Measurements from ENCODE around the gene SCRT2. TPM values are rescaled to one million over a fixed set of nuclear protein-coding genes. Genes with fewer than 3 reads are reported as not detected.
"Not testable (repeated sequence)": the region's sequence is repeated elsewhere in the genome, so short reads cannot be mapped to it uniquely, and the experiment has no call there.

Gene SCRT2
- total and polyA plus RNA-seq, 4 donors = not detected

GRCh38 chr20:642013-642397 is 33.6 kb downstream of the SCRT2 start:
- not testable (repeated sequence) for H3K9me3 ChIP-seq (ENCODE audit: control insufficient read depth in 4 of 4, low read length in 3 of 4); DNase-seq (ENCODE audit: low spot score); H3K27me3 ChIP-seq (ENCODE audit: control insufficient read depth in 4 of 4, insufficient read depth in 4 of 4, low read length in 3 of 4); H3K36me3 ChIP-seq (ENCODE audit: control insufficient read depth in 4 of 4, insufficient read depth in 3 of 4, low read depth in 1 of 4, low read length in 3 of 4); H3K27ac ChIP-seq (ENCODE audit: low read depth in 1 of 2, low read length in 2 of 2); H3K9ac ChIP-seq (ENCODE audit: low read depth in 1 of 2, low read length in 2 of 2); H3K4me3 ChIP-seq (ENCODE audit: low read depth in 1 of 3, low read length in 3 of 3)
- peaks cover 3 to 15% (median 9%) of the 10 kb centered on the region in 4 donors for H3K4me1 ChIP-seq (ENCODE audit: control insufficient read depth in 4 of 4, insufficient read depth in 4 of 4, low read length in 3 of 4)
- 30% methylated on average over 6 of the region's 13 CpGs for WGBS

GRCh38 chr20:641516-641875 is 34.1 kb downstream of the SCRT2 start:
- no peak overlapping the region for H3K4me3 ChIP-seq (ENCODE audit: low read depth in 1 of 3, low read length in 3 of 3)
- H3K27ac ChIP-seq (ENCODE audit: low read depth in 1 of 2, low read length in 2 of 2) = no peak overlapping the region
- DNase-seq (ENCODE audit: low spot score) = no peak
- TF ChIP-seq ZBTB33 (IDR thresholded peaks at IDR 0.05) (no peak), RXRA (IDR thresholded peaks at IDR 0.05) (no peak), MAX (IDR thresholded peaks at IDR 0.05) (no peak), NR2F2 (IDR thresholded peaks at IDR 0.05) (no peak), JUND (IDR thresholded peaks at IDR 0.05) (no peak), CTCF (IDR thresholded peaks at IDR 0.05; ENCODE audit: low read depth, low read length, missing input control) (no peak), YY1 (IDR thresholded peaks at IDR 0.05) (no peak), EGR1 (IDR thresholded peaks at IDR 0.05; ENCODE audit: low read depth in 2 of 2) (no peak), FOXA2 (IDR thresholded peaks at IDR 0.05) (no peak), HNF4A (conservative IDR thresholded peaks at IDR 0.05) (no peak), HNF4G (IDR thresholded peaks at IDR 0.05) (no peak), ATF3 (IDR thresholded peaks at IDR 0.05) (no peak), TAF1 (conservative IDR thresholded peaks at IDR 0.05) (no peak), SP1 (IDR thresholded peaks at IDR 0.05) (no peak), GABPA (IDR thresholded peaks at IDR 0.05 in 1 of 2, conservative IDR thresholded peaks at IDR 0.05 in 1 of 2) (no peak), REST (IDR thresholded peaks at IDR 0.05) (no peak), FOXA1 (IDR thresholded peaks at IDR 0.05) (no peak), RAD21 (IDR thresholded peaks at IDR 0.05) (no peak)
- H3K4me1 ChIP-seq (ENCODE audit: control insufficient read depth in 4 of 4, insufficient read depth in 4 of 4, low read length in 3 of 4) = peaks cover 2 to 11% (median 9%) of the 10 kb centered on the region in 4 donors
- no peaks in the 10 kb centered on the region for H3K9me3 ChIP-seq (ENCODE audit: control insufficient read depth in 4 of 4, low read length in 3 of 4)
- H3K36me3 ChIP-seq (ENCODE audit: control insufficient read depth in 4 of 4, insufficient read depth in 3 of 4, low read depth in 1 of 4, low read length in 3 of 4) = no peaks in the 10 kb centered on the region
- no peak overlapping the region for H3K9ac ChIP-seq (ENCODE audit: low read depth in 1 of 2, low read length in 2 of 2)
- WGBS = 30% methylated on average over 12 of the region's 12 CpGs
- no peaks in the 10 kb centered on the region for H3K27me3 ChIP-seq (ENCODE audit: control insufficient read depth in 4 of 4, insufficient read depth in 4 of 4, low read length in 3 of 4)

Measured in liver (tissue), 9 donors.